KMS-11 (cell line): ENCODE measurements around the gene TMEM154.

Experiments
- H2AFZ ChIP-seq: fragments of 200-600 bp; sonication (generic); 2 replicates; pipeline ENCODE4 v1.6.1; 2016; ENCODE audit warnings: antibody characterized with exemption, mixed run types, low read depth
- H3K27ac ChIP-seq: fragments of 200-600 bp; sonication (generic); 2 replicates; pipeline ENCODE4 v1.6.1; 2016; ENCODE audit warnings: mild to moderate bottlenecking, mixed run types
- H3K27me3 ChIP-seq: fragments of 200-600 bp; sonication (generic); 2 replicates; pipeline ENCODE4 v1.6.1; 2017; ENCODE audit warnings: mild to moderate bottlenecking, low read depth, mixed run types, moderate library complexity; ENCODE audit not compliant: insufficient read depth
- H3K36me3 ChIP-seq: fragments of 200-600 bp; sonication (generic); 2 replicates; pipeline ENCODE4 v1.6.1; 2017; ENCODE audit warnings: mild to moderate bottlenecking, mixed run types; ENCODE audit not compliant: insufficient read depth
- H3K4me1 ChIP-seq: fragments of 200-600 bp; sonication (generic); 2 replicates; pipeline ENCODE4 v1.6.1; 2016; ENCODE audit warnings: mild to moderate bottlenecking, low read depth, mixed run types; ENCODE audit not compliant: poor library complexity, severe bottlenecking
- H3K4me2 ChIP-seq: fragments of 200-600 bp; sonication (generic); 2 replicates; pipeline ENCODE4 v1.7.0; 2016; ENCODE audit warnings: mild to moderate bottlenecking, mixed run types
- H3K4me3 ChIP-seq: fragments of 200-600 bp; sonication (generic); IDR thresholded peaks from 2 replicates; pipeline ENCODE4 v1.6.1; 2017; ENCODE audit warnings: low read depth, low read length, mixed read lengths; ENCODE audit not compliant: insufficient read depth
- H3K79me2 ChIP-seq: fragments of 200-600 bp; sonication (generic); 2 replicates; pipeline ENCODE4 v1.6.1; 2016; ENCODE audit warnings: low read depth, mixed run types; ENCODE audit not compliant: insufficient read depth
- H3K9ac ChIP-seq: fragments of 200-600 bp; sonication (generic); 2 replicates; pipeline ENCODE4 v1.6.1; 2016; ENCODE audit warnings: mild to moderate bottlenecking, mixed run types
- H4K20me1 ChIP-seq: fragments of 200-600 bp; sonication (generic); 2 replicates; pipeline ENCODE4 v1.6.1; 2016; ENCODE audit warnings: mild to moderate bottlenecking, mixed run types; ENCODE audit not compliant: insufficient read depth
- CTCF ChIP-seq: fragments of 200-600 bp; sonication (generic); conservative IDR thresholded peaks from 2 replicates; pipeline ENCODE4 v1.6.1; 2017; ENCODE audit warnings: low read depth, mild to moderate bottlenecking, antibody characterized with exemption, low read length, moderate library complexity, mixed read lengths

The TMEM154 gene

GRCh38 chr4:152687974-152688599 lies 8.3 kb upstream of the TMEM154 start:
- no peak overlapping the region for H3K4me2 ChIP-seq
- no peak overlapping the region for H3K27ac ChIP-seq
- no peaks in the 10 kb centered on the region for H4K20me1 ChIP-seq
- H3K79me2 ChIP-seq = no peaks in the 10 kb centered on the region
- H3K36me3 ChIP-seq = no peaks in the 10 kb centered on the region
- no peak for TF ChIP-seq CTCF
- H3K27me3 ChIP-seq = no peaks in the 10 kb centered on the region
- no peaks in the 10 kb centered on the region for H3K4me1 ChIP-seq
- H3K4me3 ChIP-seq = no peak overlapping the region
- H2AFZ ChIP-seq = no peak overlapping the region
- H3K9ac ChIP-seq = no peak overlapping the region

- no peak overlapping the region for H3K4me2 ChIP-seq
- H3K4me1 ChIP-seq = no peaks in the 10 kb centered on the region
- H3K4me3 ChIP-seq = no peak overlapping the region
- H2AFZ ChIP-seq = no peak overlapping the region
- H3K36me3 ChIP-seq = no peaks in the 10 kb centered on the region
- no peaks in the 10 kb centered on the region for H3K27me3 ChIP-seq
- no peak overlapping the region for H3K27ac ChIP-seq
- no peaks in the 10 kb centered on the region for H3K79me2 ChIP-seq
- TF ChIP-seq CTCF = no peak
- no peaks in the 10 kb centered on the region for H4K20me1 ChIP-seq
- no peak overlapping the region for H3K9ac ChIP-seq
These were observed 6.7 kb upstream of the TMEM154 start for GRCh38 chr4:152686452-152687013.

- Histone ChIP-seq H3K79me2 (no peaks in the 10 kb centered on the region), H3K27me3 (no peaks in the 10 kb centered on the region), H3K27ac (no peak overlapping the region), H3K4me2 (no peak overlapping the region), H3K4me3 (no peak overlapping the region), H4K20me1 (no peaks in the 10 kb centered on the region), H3K9ac (no peak overlapping the region), H3K36me3 (no peaks in the 10 kb centered on the region), H3K4me1 (no peaks in the 10 kb centered on the region), H2AFZ (no peak overlapping the region)
- no peak for TF ChIP-seq CTCF
These were observed 4.8 kb upstream of the TMEM154 start for GRCh38 chr4:152684587-152684986.

- Histone ChIP-seq H3K4me2 (no peak overlapping the region), H3K27ac (no peak overlapping the region), H3K9ac (no peak overlapping the region), H3K4me3 (no peak overlapping the region), H3K27me3 (no peaks in the 10 kb centered on the region), H2AFZ (no peak overlapping the region), H3K79me2 (no peaks in the 10 kb centered on the region), H3K36me3 (no peaks in the 10 kb centered on the region), H4K20me1 (no peaks in the 10 kb centered on the region), H3K4me1 (no peaks in the 10 kb centered on the region)
- TF ChIP-seq CTCF = no peak
These were observed 4.2 kb upstream of the TMEM154 start for GRCh38 chr4:152684007-152684406.
